Neuronal stem cell (in vitro differentiated cells): ENCODE measurements around the gene FCN3.

Experiments used
- DNase-seq: peaks from one replicate; pipeline ENCODE4 v3.0.0-alpha.2; 2013; ENCODE audit warnings: low spot score
- H2AFZ ChIP-seq: one replicate; pipeline ENCODE4 v1.6.1; 2013; ENCODE audit warnings: mild to moderate bottlenecking, low read length, inconsistent platforms
- H2AK5ac ChIP-seq: 2 replicates; pipeline ENCODE4 v1.6.1; 2013; ENCODE audit warnings: low read depth, mild to moderate bottlenecking, inconsistent platforms, low read length, moderate library complexity, mixed read lengths
- H2BK120ac ChIP-seq: 2 replicates; pipeline ENCODE4 v1.6.1; 2013; ENCODE audit warnings: low read depth, mild to moderate bottlenecking, inconsistent platforms, low read length, moderate library complexity, mixed read lengths
- H2BK12ac ChIP-seq: one replicate; pipeline ENCODE4 v1.6.1; 2013; ENCODE audit warnings: low read length, inconsistent platforms
- H2BK15ac ChIP-seq: 2 replicates; pipeline ENCODE4 v1.6.1; 2013; ENCODE audit warnings: mild to moderate bottlenecking, low read length, inconsistent platforms, mixed read lengths
- H2BK5ac ChIP-seq: one replicate; pipeline ENCODE4 v1.6.1; 2013; ENCODE audit warnings: inconsistent platforms, mild to moderate bottlenecking, low read length, moderate library complexity
- H3K14ac ChIP-seq: one replicate; pipeline ENCODE4 v1.6.1; 2013; ENCODE audit warnings: low read length, inconsistent platforms
- H3K18ac ChIP-seq: 2 replicates; pipeline ENCODE4 v1.6.1; 2013; ENCODE audit warnings: low read length, inconsistent platforms
- H3K23ac ChIP-seq: 2 replicates; pipeline ENCODE4 v1.6.1; 2013; ENCODE audit warnings: low read depth, mild to moderate bottlenecking, mixed read lengths, low read length, inconsistent platforms; ENCODE audit not compliant: poor library complexity
- H3K27ac ChIP-seq: replicated peaks from 3 replicates; pipeline ENCODE4 v1.5.1; 2013; ENCODE audit warnings: low read length, inconsistent platforms
- H3K27me3 ChIP-seq, 3 experiments: 2 replicates each; pipeline ENCODE4 v1.6.1; 2013; ENCODE audit warnings: low read length in 3 of 3, mild to moderate bottlenecking in 2 of 3, inconsistent platforms in 1 of 3, low read depth in 1 of 3, mixed read lengths in 1 of 3, moderate library complexity in 1 of 3; ENCODE audit not compliant: control insufficient read depth in 3 of 3, insufficient read depth in 3 of 3
- H3K36me3 ChIP-seq, 2 donors: replicated peaks in 1 of 2; 2 replicates each; pipeline ENCODE4 v1.6.1; 2013; ENCODE audit warnings: low read length in 2 of 2; ENCODE audit not compliant: control insufficient read depth in 2 of 2, insufficient read depth in 2 of 2
- H3K4ac ChIP-seq: 2 replicates; pipeline ENCODE4 v1.6.1; 2013; ENCODE audit warnings: inconsistent platforms, mild to moderate bottlenecking, low read length, moderate library complexity
- H3K4me1 ChIP-seq, 2 donors: 1 replicate in 1 of 2; 2 replicates in 1 of 2; pipeline ENCODE4 v1.6.1; 2013; ENCODE audit warnings: low read length in 2 of 2, low read depth in 1 of 2; ENCODE audit not compliant: control insufficient read depth in 2 of 2, insufficient read depth in 1 of 2
- H3K4me2 ChIP-seq: one replicate; pipeline ENCODE4 v1.6.1; 2013; ENCODE audit warnings: mild to moderate bottlenecking, low read length, inconsistent platforms; ENCODE audit not compliant: insufficient read depth, poor library complexity, severe bottlenecking
- H3K4me3 ChIP-seq, 2 donors: 2 replicates each; pipeline ENCODE4 v1.5.1; 2013; ENCODE audit warnings: low read length in 2 of 2, mild to moderate bottlenecking in 2 of 2, inconsistent platforms in 1 of 2, moderate library complexity in 1 of 2
- H3K79me1 ChIP-seq: one replicate; pipeline ENCODE4 v1.6.1; 2013; ENCODE audit warnings: low read depth, mild to moderate bottlenecking, inconsistent platforms, low read length, moderate library complexity
- H3K9ac ChIP-seq: one replicate; pipeline ENCODE4 v1.6.1; 2013; ENCODE audit warnings: mild to moderate bottlenecking, low read depth, low read length, inconsistent platforms; ENCODE audit not compliant: poor library complexity
- H3K9me3 ChIP-seq, 2 donors: replicated peaks in 1 of 2; 2 replicates each; pipeline versions ENCODE3 to v1.6.1; 2013; ENCODE audit warnings: low read length in 2 of 2, mild to moderate bottlenecking in 2 of 2, inconsistent platforms in 1 of 2, low read depth in 1 of 2, mixed read lengths in 1 of 2, moderate library complexity in 1 of 2; ENCODE audit not compliant: control insufficient read depth in 2 of 2, insufficient read depth in 1 of 2
- H4K8ac ChIP-seq: one replicate; pipeline ENCODE4 v1.6.1; 2013; ENCODE audit warnings: low read depth, mild to moderate bottlenecking, inconsistent platforms, low read length, moderate library complexity
- H4K91ac ChIP-seq: one replicate; pipeline ENCODE4 v1.6.1; 2013; ENCODE audit warnings: low read length, low read depth, mild to moderate bottlenecking, inconsistent platforms; ENCODE audit not compliant: poor library complexity
- WGBS, 2 donors: extraction: QIAGEN DNeasy Blood & Tissue Kit; methylation state at CpG; one replicate each; pipeline ENCODE4 v1.1.7; 2013; ENCODE audit warnings: missing lambda C conversion rate in 2 of 2, mixed read lengths in 1 of 2; ENCODE audit not compliant: insufficient read length in 2 of 2, insufficient replicate concordance in 1 of 2; ENCODE audit errors: extremely low coverage in 2 of 2; 5-methylcytosine and 5-hydroxymethylcytosine counted together

Gene FCN3

GRCh38 chr1:27356277-27356618, 18.4 kb downstream of the FCN3 start:
- Histone ChIP-seq H3K4me2 (no peak overlapping the region), H3K27me3 (peaks cover 0 to 35% (median 9%) of the 10 kb centered on the region in 3 experiments), H2BK12ac (no peak overlapping the region), H3K14ac (no peak overlapping the region), H3K9ac (no peak overlapping the region), H3K4me1 (peaks cover 3 to 16% of the 10 kb centered on the region in 2 donors), H3K23ac (no peak overlapping the region), H2BK5ac (peak overlapping the region; percentile 45), H3K4ac (no peak overlapping the region), H3K79me1 (no peaks in the 10 kb centered on the region), H4K91ac (no peak overlapping the region), H2BK120ac (no peak overlapping the region), H3K27ac (no peak overlapping the region), H2BK15ac (peak overlapping the region; percentile 42), H2AK5ac (peak overlapping the region; percentile 93), H3K9me3 (no peaks in the 10 kb centered on the region), H2AFZ (no peak overlapping the region), H3K36me3 (peaks cover 3 to 57% of the 10 kb centered on the region in 2 donors), H4K8ac (no peak overlapping the region), H3K4me3 (no peak overlapping the region), H3K18ac (no peak overlapping the region)
- no CpG with 5 or more reads among the region's 13 CpGs for WGBS, 2 donors
- DNase-seq, result no peak

DNA sequence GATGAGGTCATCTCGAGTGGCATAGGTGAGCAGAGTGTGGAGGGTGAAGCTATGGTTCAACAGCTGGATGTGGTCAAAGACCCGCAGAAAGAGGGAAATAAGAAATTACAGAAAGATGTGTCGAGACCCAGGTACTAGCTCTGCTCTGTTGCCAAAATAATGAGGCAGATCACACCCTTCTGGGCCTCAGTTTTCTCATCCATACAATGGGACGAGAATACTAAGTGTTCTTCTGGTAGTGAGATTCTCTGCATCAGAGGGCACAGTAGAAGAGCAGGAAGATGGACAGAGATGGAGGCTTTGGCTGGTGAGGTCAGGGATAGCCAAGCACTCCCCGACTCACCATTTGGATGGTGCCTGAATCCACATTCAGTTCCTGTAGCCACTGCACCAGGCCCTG, 18.9 kb downstream of the FCN3 start:
- Histone ChIP-seq H2BK12ac (no peak overlapping the region), H2BK5ac (no peak overlapping the region), H3K36me3 (peaks cover 3 to 55% of the 10 kb centered on the region in 2 donors), H3K4me3 (no peak overlapping the region), H3K9me3 (no peaks in the 10 kb centered on the region), H3K23ac (no peak overlapping the region), H3K79me1 (no peaks in the 10 kb centered on the region), H2AK5ac (no peak overlapping the region), H3K27me3 (peaks cover 0 to 30% (median 6%) of the 10 kb centered on the region in 3 experiments), H4K8ac (no peak overlapping the region), H3K9ac (no peak overlapping the region), H2BK120ac (no peak overlapping the region), H2BK15ac (no peak overlapping the region), H3K18ac (no peak overlapping the region), H3K14ac (no peak overlapping the region), H3K27ac (no peak overlapping the region), H2AFZ (no peak overlapping the region), H3K4ac (no peak overlapping the region), H4K91ac (no peak overlapping the region), H3K4me1 (peaks cover 6 to 15% of the 10 kb centered on the region in 2 donors), H3K4me2 (no peak overlapping the region)
- WGBS, 2 donors, result no CpG with 5 or more reads among the region's 5 CpGs
- no peak for DNase-seq

- no peak overlapping the region for H2BK12ac ChIP-seq
These were observed 21.0 kb downstream of the FCN3 start for GRCh38 chr1:27353629-27354028.

DNA sequence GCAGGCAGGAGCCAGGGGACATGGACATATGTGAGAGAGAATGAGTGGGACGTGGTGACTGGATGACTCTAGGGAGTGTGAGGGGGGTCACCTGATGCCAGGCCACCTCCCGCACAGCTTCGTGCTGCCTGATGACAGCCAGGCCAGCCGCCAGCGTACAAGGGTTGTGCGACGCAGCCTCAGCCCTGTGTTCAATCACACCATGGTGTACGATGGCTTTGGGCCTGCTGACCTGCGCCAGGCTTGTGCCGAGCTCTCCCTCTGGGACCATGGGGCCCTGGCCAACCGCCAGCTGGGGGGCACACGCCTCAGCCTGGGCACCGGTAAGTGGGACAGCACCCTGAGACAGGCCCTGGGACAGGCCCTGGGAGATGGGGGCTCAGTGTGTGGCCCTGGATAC, 21.5 kb downstream of the FCN3 start:
- peak overlapping the region; percentile 50 for H3K9ac ChIP-seq
- no peak overlapping the region for H3K4me3 ChIP-seq
- H3K14ac ChIP-seq, result no peak overlapping the region
- H2BK12ac ChIP-seq, result no peak overlapping the region
- no peak overlapping the region for H2BK15ac ChIP-seq
- H4K8ac ChIP-seq, result no peak overlapping the region
- H3K27ac ChIP-seq, result no peak overlapping the region
- H3K9me3 ChIP-seq, result peaks cover 0 to 4% of the 10 kb centered on the region in 2 donors
- no peak overlapping the region for H3K23ac ChIP-seq
- no peak for DNase-seq
- H3K79me1 ChIP-seq, result peaks cover 1% of the 10 kb centered on the region
- no peak overlapping the region for H2AK5ac ChIP-seq
- peaks cover 3 to 35% of the 10 kb centered on the region in 2 donors for H3K36me3 ChIP-seq
- H3K4me1 ChIP-seq, result peaks cover 15 to 22% of the 10 kb centered on the region in 2 donors
- H2AFZ ChIP-seq, result no peak overlapping the region
- no peak overlapping the region for H2BK120ac ChIP-seq
- H4K91ac ChIP-seq, result no peak overlapping the region
- H3K4me2 ChIP-seq, result no peak overlapping the region
- no peak overlapping the region for H3K4ac ChIP-seq
- WGBS, 2 donors, result no CpG with 5 or more reads among the region's 13 CpGs
- H2BK5ac ChIP-seq, result no peak overlapping the region
- H3K27me3 ChIP-seq, result peaks cover 0 to 19% (median 5%) of the 10 kb centered on the region in 3 experiments
- peak overlapping the region; percentile 65 for H3K18ac ChIP-seq

More at GRCh38 chr1:27353629-27354028, 21.0 kb downstream of the FCN3 start:
- DNase-seq, result no peak
- no peak overlapping the region for H3K27ac ChIP-seq
- peaks cover 0 to 24% (median 5%) of the 10 kb centered on the region in 3 experiments for H3K27me3 ChIP-seq
- no peak overlapping the region for H3K4me3 ChIP-seq
- no CpG with 5 or more reads among the region's 3 CpGs for WGBS, 2 donors
- no peak overlapping the region for H2BK15ac ChIP-seq
- no peak overlapping the region for H4K91ac ChIP-seq
- H3K9ac ChIP-seq, result no peak overlapping the region
- peaks cover 1% of the 10 kb centered on the region for H3K79me1 ChIP-seq
- no peak overlapping the region for H4K8ac ChIP-seq
- H3K23ac ChIP-seq, result no peak overlapping the region
- H3K4me2 ChIP-seq, result no peak overlapping the region
- no peak overlapping the region for H2BK5ac ChIP-seq
- H3K4me1 ChIP-seq, result peaks cover 15 to 22% of the 10 kb centered on the region in 2 donors
- no peak overlapping the region for H2AK5ac ChIP-seq
- peaks cover 3 to 40% of the 10 kb centered on the region in 2 donors for H3K36me3 ChIP-seq
- no peak overlapping the region for H2AFZ ChIP-seq
- no peak overlapping the region for H3K18ac ChIP-seq
- H3K4ac ChIP-seq, result no peak overlapping the region
- H3K9me3 ChIP-seq, result peaks cover 0 to 4% of the 10 kb centered on the region in 2 donors
- H3K14ac ChIP-seq, result no peak overlapping the region
- H2BK120ac ChIP-seq, result no peak overlapping the region
